ENCODE data around the gene RUNX3.

DNA sequence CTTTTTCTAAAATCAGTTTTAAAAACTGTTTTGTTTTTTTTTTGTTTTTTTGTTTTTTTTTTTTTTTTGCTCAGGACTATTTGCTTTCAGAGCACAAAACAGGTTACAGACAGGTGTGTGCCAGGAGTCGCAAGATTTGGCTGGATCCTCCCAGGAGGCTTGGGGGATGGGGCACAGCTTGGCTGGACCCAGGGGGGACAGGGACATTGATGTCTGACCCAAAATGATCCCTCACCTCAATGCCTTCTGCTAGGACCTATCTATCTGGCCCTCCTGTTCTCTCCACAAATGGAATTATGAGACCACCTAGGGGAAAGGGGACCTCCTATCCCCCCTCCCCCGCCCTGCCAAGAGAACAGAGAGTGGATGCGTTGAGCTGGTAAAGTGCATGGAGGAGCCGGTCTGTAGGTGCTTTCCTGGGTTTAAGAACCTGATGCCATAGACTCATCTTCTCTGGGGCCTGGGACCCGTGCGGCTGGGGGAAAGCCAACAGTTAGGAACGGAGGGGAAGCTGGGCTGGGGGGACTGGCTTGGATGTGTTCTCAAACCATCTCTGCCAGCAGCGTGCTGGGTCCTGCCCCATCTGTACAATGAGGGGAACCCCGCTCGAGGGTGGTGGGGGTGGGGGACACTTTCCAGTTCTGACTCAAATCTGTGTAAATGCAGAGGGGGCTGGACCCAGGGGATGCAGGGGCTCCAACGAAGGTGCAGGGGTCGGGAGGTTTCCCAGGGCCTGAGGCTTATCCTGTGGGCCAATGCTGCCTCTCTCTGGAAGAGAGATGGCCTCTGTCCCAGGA, 28.9 kb downstream of the RUNX3 start:
- TF ChIP-seq, protein P1, sequence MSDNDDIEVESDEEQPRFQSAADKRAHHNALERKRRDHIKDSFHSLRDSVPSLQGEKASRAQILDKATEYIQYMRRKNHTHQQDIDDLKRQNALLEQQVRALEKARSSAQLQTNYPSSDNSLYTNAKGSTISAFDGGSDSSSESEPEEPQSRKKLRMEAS (IDR thresholded peaks at IDR 0.05) = no peak
- TF ChIP-seq ZBTB7A (IDR thresholded peaks at IDR 0.05; ENCODE audit: low read depth) (no peak), CREB1 (IDR thresholded peaks at IDR 0.05; ENCODE audit: low read depth) (no peak), REST (IDR thresholded peaks at IDR 0.05; ENCODE audit: low read depth) (no peak), RAD21 (IDR thresholded peaks at IDR 0.05; ENCODE audit: low read depth) (no peak), FOXM1 (IDR thresholded peaks at IDR 0.05; ENCODE audit: borderline replicate concordance, low read depth) (no peak)
- TF ChIP-seq, protein P2, sequence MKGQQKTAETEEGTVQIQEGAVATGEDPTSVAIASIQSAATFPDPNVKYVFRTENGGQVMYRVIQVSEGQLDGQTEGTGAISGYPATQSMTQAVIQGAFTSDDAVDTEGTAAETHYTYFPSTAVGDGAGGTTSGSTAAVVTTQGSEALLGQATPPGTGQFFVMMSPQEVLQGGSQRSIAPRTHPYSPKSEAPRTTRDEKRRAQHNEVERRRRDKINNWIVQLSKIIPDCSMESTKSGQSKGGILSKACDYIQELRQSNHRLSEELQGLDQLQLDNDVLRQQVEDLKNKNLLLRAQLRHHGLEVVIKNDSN (IDR thresholded peaks at IDR 0.05) = no peak
